Caco-2 (cell line): ENCODE results near the gene GPC5. TPM values are rescaled to one million over a fixed set of nuclear protein-coding genes. Genes with fewer than 3 reads are reported as not detected.

ENCODE experiments used
- BruUV-seq: library from RNA; stranded (reverse); fragments of 400-500 nt; replicated peaks from 2 replicates; lab custom pipeline; 2021; lab: Mats Ljungman, UMichigan
- CTCF ChIA-PET: fragments of 300-600 bp; sonication (Branson Sonifier 250); formaldehyde crosslinking; loops from one replicate; lab custom pipeline; 2022; ENCODE audit warnings: antibody characterized with exemption; lab: Charles Lee
- POLR2A ChIA-PET: fragments of 300-600 bp; sonication (Branson Sonifier 250); formaldehyde crosslinking; loops from one replicate; lab custom pipeline; 2022; ENCODE audit warnings: antibody characterized with exemption; lab: Charles Lee
- DNase-seq, 2 experiments: peaks; one replicate each; pipeline versions ENCODE4 v3.0.0 to v3.0.0-alpha.2; 2020 to 2022
- H3K27me3 ChIP-seq: replicated peaks from 2 replicates; pipeline ENCODE4 v1.6.0; 2011; ENCODE audit warnings: low read length; ENCODE audit not compliant: control insufficient read depth, insufficient read depth
- H3K36me3 ChIP-seq: 2 replicates; pipeline ENCODE4 v1.5.1; 2011; ENCODE audit warnings: low read length; ENCODE audit not compliant: control insufficient read depth, insufficient read depth
- H3K4me1 ChIP-seq: fragments of 250-450 bp; sonication (Bioruptor Pico); 2 replicates; pipeline ENCODE4 v1.5.1; 2020; ENCODE audit warnings: mild to moderate bottlenecking
- H3K4me3 ChIP-seq: 2 replicates; pipeline ENCODE4 v1.5.1; 2011; ENCODE audit warnings: low read depth, mild to moderate bottlenecking, control low read depth, low read length
- H3K9me3 ChIP-seq: fragments of 250-450 bp; sonication (Bioruptor Pico); 2 replicates; pipeline ENCODE4 v1.5.1; 2020; ENCODE audit warnings: mild to moderate bottlenecking, moderate library complexity
- H3K27ac Mint-ChIP-seq: one replicate; pipeline ENCODE4 v1.8.0; 2022; ENCODE audit warnings: mixed read lengths; ENCODE audit not compliant: unreplicated experiment
- H3K27me3 Mint-ChIP-seq: one replicate; pipeline ENCODE4 v1.8.0; 2022; ENCODE audit warnings: mixed read lengths; ENCODE audit not compliant: insufficient read depth, unreplicated experiment
- H3K36me3 Mint-ChIP-seq: one replicate; pipeline ENCODE4 v1.8.0; 2022; ENCODE audit warnings: mild to moderate bottlenecking, mixed read lengths; ENCODE audit not compliant: insufficient read depth, unreplicated experiment
- H3K4me1 Mint-ChIP-seq: one replicate; pipeline ENCODE4 v1.8.0; 2022; ENCODE audit warnings: low read depth, mixed read lengths; ENCODE audit not compliant: unreplicated experiment
- H3K4me3 Mint-ChIP-seq: one replicate; pipeline ENCODE4 v1.8.0; 2022; ENCODE audit warnings: mild to moderate bottlenecking, moderate library complexity, mixed read lengths; ENCODE audit not compliant: unreplicated experiment
- H3K9me3 Mint-ChIP-seq: one replicate; pipeline ENCODE4 v1.8.0; 2022; ENCODE audit warnings: mixed read lengths; ENCODE audit not compliant: unreplicated experiment
- intact Hi-C: fragments of 100-400 bp; cut with micrococcal nuclease; formaldehyde crosslinking; loops from one replicate; pipeline ENCODE4 v1.10.0; 2022; ENCODE audit not compliant: unreplicated experiment
- total RNA-seq: library from RNA; stranded (reverse); gene quantifications from 2 replicates; pipeline ENCODE4 v1.2.3, GENCODE V29; 2022
- TF ChIP-seq, protein P1 (sequence below), 2 experiments: fragments of 200-600 bp in 1 of 2; IDR thresholded peaks; 1 replicate in 1 of 2; 2 replicates in 1 of 2; pipeline versions ENCODE4 v1.5.1 to v1.8.0; 2011 to 2022; ENCODE audit warnings: antibody characterized with exemption in 1 of 2, control low read depth in 1 of 2, inconsistent platforms in 1 of 2, low read depth in 1 of 2, low read length in 1 of 2, mild to moderate bottlenecking in 1 of 2, moderate library complexity in 1 of 2; ENCODE audit not compliant: insufficient read depth in 1 of 2, severe bottlenecking in 1 of 2, unreplicated experiment in 1 of 2

GPC5 gene
- total RNA-seq, 1 experiment from 2014 or later = 4.1 TPM

DNA sequence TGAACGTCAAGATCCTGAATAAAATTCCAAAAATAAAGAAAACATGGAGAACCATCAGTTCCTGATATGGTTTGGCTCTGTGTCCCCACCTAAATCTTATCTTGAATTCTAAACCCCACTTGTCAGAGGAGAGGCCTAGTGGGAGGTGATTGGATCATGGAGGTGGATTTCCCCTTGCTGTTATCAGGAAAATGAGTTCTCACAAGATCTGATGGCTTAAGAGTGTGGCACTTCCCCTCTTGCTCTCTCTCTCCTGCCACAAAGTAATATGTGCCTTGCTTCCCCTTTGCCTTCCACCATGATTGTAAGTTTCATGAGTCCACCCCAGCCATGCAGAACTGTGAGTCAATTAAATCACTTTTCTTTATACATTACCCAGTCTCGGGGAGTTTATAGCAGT, 827.4 kb downstream of the GPC5 start:
- no peaks in the 10 kb centered on the region for H3K27me3 Mint-ChIP-seq
- H3K36me3 ChIP-seq = no peaks in the 10 kb centered on the region
- no TSS peak for BruUV-seq
- no peak for DNase-seq
- H3K4me1 Mint-ChIP-seq = peaks cover 13% of the 10 kb centered on the region
- peaks cover 28% of the 10 kb centered on the region for H3K4me1 ChIP-seq
- ChIA-PET CTCF (no interaction called here), POLR2A (no interaction called here)
- intact Hi-C loops = no loop called here
- H3K4me3 ChIP-seq = no peak overlapping the region
- H3K27me3 ChIP-seq = no peaks in the 10 kb centered on the region
- no peak overlapping the region for H3K27ac Mint-ChIP-seq
- H3K9me3 Mint-ChIP-seq = no peaks in the 10 kb centered on the region
- no peaks in the 10 kb centered on the region for H3K36me3 Mint-ChIP-seq
- no peak overlapping the region for H3K4me3 Mint-ChIP-seq
- H3K9me3 ChIP-seq = no peaks in the 10 kb centered on the region
- TF ChIP-seq, protein P1, sequence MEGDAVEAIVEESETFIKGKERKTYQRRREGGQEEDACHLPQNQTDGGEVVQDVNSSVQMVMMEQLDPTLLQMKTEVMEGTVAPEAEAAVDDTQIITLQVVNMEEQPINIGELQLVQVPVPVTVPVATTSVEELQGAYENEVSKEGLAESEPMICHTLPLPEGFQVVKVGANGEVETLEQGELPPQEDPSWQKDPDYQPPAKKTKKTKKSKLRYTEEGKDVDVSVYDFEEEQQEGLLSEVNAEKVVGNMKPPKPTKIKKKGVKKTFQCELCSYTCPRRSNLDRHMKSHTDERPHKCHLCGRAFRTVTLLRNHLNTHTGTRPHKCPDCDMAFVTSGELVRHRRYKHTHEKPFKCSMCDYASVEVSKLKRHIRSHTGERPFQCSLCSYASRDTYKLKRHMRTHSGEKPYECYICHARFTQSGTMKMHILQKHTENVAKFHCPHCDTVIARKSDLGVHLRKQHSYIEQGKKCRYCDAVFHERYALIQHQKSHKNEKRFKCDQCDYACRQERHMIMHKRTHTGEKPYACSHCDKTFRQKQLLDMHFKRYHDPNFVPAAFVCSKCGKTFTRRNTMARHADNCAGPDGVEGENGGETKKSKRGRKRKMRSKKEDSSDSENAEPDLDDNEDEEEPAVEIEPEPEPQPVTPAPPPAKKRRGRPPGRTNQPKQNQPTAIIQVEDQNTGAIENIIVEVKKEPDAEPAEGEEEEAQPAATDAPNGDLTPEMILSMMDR (IDR thresholded peaks at IDR 0.05; ENCODE audit: insufficient read depth in 1 of 2, low read depth in 1 of 2, low read length in 1 of 2, severe bottlenecking in 1 of 2, unreplicated experiment in 1 of 2) = no peak

DNA sequence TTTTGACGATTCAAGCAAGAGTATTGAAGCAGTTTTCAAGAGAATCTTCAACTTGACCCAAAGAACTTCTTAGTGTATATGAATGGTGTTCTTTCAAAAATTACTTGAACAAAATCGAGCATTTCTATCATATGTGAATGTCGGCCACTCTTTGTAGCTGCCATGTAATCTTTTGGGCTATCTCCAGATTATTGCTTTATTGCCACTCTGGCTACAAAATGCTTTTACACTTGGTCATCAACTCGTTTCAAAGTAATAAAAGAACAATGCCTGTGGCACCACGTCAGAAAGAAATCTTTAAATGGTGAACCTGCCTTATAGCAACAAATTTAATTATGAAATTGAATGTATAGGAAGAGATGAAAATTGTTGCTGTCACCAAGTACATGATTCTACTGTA, 834.5 kb downstream of the GPC5 start:
- Histone ChIP-seq H3K4me1 (no peaks in the 10 kb centered on the region), H3K36me3 (no peaks in the 10 kb centered on the region), H3K9me3 (no peaks in the 10 kb centered on the region), H3K4me3 (no peak overlapping the region), H3K27me3 (no peaks in the 10 kb centered on the region)
- intact Hi-C loops = no loop called here
- H3K36me3 Mint-ChIP-seq = no peaks in the 10 kb centered on the region
- POLR2A ChIA-PET = no interaction called here
- peak overlapping the region; percentile 63 for H3K27ac Mint-ChIP-seq
- TF ChIP-seq, protein P1 (IDR thresholded peaks at IDR 0.05; ENCODE audit: insufficient read depth in 1 of 2, low read depth in 1 of 2, low read length in 1 of 2, severe bottlenecking in 1 of 2, unreplicated experiment in 1 of 2) = no peak
- DNase-seq = no peak
- peak overlapping the region; percentile 26 for H3K4me3 Mint-ChIP-seq
- BruUV-seq = no TSS peak
- peaks cover 6% of the 10 kb centered on the region for H3K4me1 Mint-ChIP-seq
- H3K27me3 Mint-ChIP-seq = no peaks in the 10 kb centered on the region
- peaks cover under 1% of the 10 kb centered on the region for H3K9me3 Mint-ChIP-seq
- CTCF ChIA-PET = no interaction called here

DNA sequence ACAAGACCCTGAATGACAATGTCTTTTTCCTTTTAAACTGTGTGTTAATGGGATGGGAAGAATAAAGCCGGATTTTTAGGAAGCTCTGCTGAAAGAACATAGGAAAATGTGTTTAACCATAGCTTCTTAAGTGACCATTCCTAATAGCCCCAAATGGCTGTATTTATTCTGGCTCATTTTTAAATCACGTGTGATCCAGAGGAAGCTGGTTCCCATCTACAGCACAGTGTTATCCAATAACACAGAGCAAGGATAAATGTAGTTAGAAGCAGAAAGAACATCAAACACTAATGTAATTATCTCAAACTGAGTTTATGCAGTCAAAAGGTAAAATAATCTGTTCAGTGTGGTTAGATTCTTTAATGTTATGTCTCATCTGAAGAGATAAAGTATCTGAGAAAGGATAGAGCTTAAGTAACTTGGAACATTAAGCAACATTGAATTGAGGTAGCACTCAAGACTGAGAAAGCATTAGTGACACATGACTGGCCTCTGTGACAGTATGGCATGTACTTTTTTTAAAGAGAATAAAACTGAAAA, 853.3 kb downstream of the GPC5 start:
- peaks cover 8% of the 10 kb centered on the region for H3K4me1 Mint-ChIP-seq
- Histone ChIP-seq H3K4me1 (no peaks in the 10 kb centered on the region), H3K9me3 (no peaks in the 10 kb centered on the region), H3K36me3 (no peaks in the 10 kb centered on the region), H3K4me3 (no peak overlapping the region), H3K27me3 (no peaks in the 10 kb centered on the region)
- DNase-seq = no peak
- no TSS peak for BruUV-seq
- H3K27ac Mint-ChIP-seq = no peak overlapping the region
- H3K27me3 Mint-ChIP-seq = no peaks in the 10 kb centered on the region
- CTCF ChIA-PET = no interaction called here
- POLR2A ChIA-PET = interaction anchor here (0.5 kb wide), 1 partner anchor 9 kb away, joined by 4 read pairs; no protein-coding TSS in a partner anchor
- TF ChIP-seq, protein P1 (IDR thresholded peaks at IDR 0.05; ENCODE audit: insufficient read depth in 1 of 2, low read depth in 1 of 2, low read length in 1 of 2, severe bottlenecking in 1 of 2, unreplicated experiment in 1 of 2) = no peak
- intact Hi-C loops = no loop called here
- no peaks in the 10 kb centered on the region for H3K9me3 Mint-ChIP-seq
- no peak overlapping the region for H3K4me3 Mint-ChIP-seq
- H3K36me3 Mint-ChIP-seq = no peaks in the 10 kb centered on the region
